Stimulated activated naive CD8-positive, alpha-beta T cell treated with anti-CD3 and anti-CD28 coated beads, Interleukin-15, amount 100 ng/mL, for 72 hours (primary cell): Measurements from ENCODE around the gene XPC.
A peak's percentile ranks its signal among the peaks of the same experiment; 100 is the strongest.
"Not testable (repeated sequence)": the region's sequence is repeated elsewhere in the genome, so short reads cannot be mapped to it uniquely, and the experiment has no call there.

Experiments used
- ATAC-seq: fragments of 150-1000 bp; cut with Tn5 transposase; 2 replicates; pipeline ENCODE4 v1.10.0; 2021; ENCODE audit warnings: mild to moderate bottlenecking, moderate library complexity
- DNase-seq, 2 donors: peaks; one replicate each; pipeline ENCODE4 v3.0.0; 2021 to 2022
- H3K27ac Mint-ChIP-seq, 2 donors: one replicate each; pipeline ENCODE4 v1.8.0; 2022; ENCODE audit warnings: mild to moderate bottlenecking in 2 of 2, mixed read lengths in 2 of 2, moderate library complexity in 2 of 2
- H3K27me3 Mint-ChIP-seq: one replicate; pipeline ENCODE4 v1.8.0; 2022; ENCODE audit warnings: mixed read lengths
- H3K4me1 Mint-ChIP-seq: one replicate; pipeline ENCODE4 v1.8.0; 2022; ENCODE audit warnings: mild to moderate bottlenecking, mixed read lengths
- H3K4me3 Mint-ChIP-seq, 2 donors: one replicate each; pipeline ENCODE4 v1.8.0; 2022; ENCODE audit warnings: mild to moderate bottlenecking in 2 of 2, mixed read lengths in 2 of 2, moderate library complexity in 1 of 2
- H3K9me3 Mint-ChIP-seq, 2 donors: one replicate each; pipeline ENCODE4 v1.8.0; 2022; ENCODE audit warnings: mixed read lengths in 2 of 2

The XPC gene

GRCh38 chr3:14178247-14179113 is at the start of gene XPC, which contains the start of gene LSM3:
TSS of gene XPC (minus strand) at chr3:14178601. CDS start at chr3:14178568, 33 bp downstream.
TSS of gene LSM3 (plus strand) at chr3:14178817. CDS start at chr3:14178861, 44 bp downstream.
- Mint-ChIP-seq H3K27me3 (no peaks in the 10 kb centered on the region), H3K27ac (peak within 1 kb of the TSS; percentile 99 to 100), H3K9me3 (no peaks in the 10 kb centered on the region), H3K4me1 (peaks cover 73% of the 10 kb centered on the region), H3K4me3 (peak within 1 kb of the TSS; percentile 97 to 100)
- peak; percentile 92 for ATAC-seq
- DNase-seq: peak; percentile 98

DNA sequence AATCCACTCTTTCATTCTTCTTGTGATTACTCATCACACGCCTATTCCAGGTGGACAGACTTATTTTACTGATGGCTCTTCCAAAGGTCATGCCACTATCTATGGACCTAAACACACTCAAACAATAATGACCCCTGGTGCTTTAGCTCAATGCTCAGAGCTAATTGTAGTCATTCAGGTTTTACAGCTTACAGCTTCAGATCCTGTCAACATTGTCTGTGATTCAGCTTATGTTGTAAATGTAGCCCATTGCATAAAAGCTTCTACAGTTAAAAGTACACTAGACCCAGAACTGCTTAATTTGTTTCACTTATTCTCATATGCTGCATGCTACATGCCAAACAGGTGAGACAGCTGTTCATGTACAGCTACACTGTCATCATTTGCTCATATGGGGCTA is 49.5 kb upstream of the XPC start:
- no peak overlapping the region for H3K4me3 Mint-ChIP-seq
- H3K4me1 Mint-ChIP-seq: peaks cover 4% of the 10 kb centered on the region
- ATAC-seq: no peak
- H3K27ac Mint-ChIP-seq: no peak overlapping the region
- peaks cover 0 to 4% of the 10 kb centered on the region in 2 donors for H3K9me3 Mint-ChIP-seq
- DNase-seq: no peak
- peaks cover 38% of the 10 kb centered on the region for H3K27me3 Mint-ChIP-seq

DNA sequence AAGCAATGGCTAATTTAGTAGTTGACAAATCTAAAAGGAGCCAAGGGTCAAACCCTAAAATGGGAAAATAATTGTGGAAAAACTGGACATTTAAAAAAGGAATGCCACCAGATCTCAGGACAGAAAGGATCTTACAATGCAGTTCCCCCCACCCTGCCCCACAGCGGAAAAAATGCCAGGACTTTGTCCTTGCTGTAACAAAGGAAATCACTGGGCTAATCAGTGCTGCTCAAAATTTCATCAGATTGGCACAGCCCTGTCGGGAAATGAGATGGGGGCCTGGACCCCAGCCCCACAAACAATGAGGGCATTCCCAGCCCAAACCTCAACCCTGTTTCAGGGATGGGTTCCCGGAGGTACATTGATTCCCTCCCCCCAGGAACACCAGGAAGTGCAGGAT is 48.0 kb upstream of the XPC start:
- ATAC-seq, H3K4me3 Mint-ChIP-seq: not testable (repeated sequence)

DNA sequence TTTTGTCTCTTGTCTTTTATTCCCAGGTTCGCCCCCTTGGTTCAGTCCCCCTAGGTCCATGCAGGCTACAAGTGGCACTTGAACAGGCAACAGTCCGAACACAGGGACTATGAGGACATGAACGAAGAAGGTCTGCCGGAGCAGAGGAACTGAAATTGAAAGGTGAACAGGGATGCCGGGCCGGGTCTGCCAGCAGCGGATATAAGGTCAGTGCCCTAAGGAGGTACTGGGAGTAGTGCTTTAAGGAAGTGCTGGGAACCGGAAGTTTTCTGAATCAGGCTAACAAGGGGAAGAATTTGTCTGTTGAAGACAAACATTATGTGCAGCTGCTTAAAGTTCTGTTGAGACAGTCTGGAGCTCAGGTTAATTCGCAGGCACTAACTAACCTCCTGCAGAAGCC is 47.0 kb upstream of the XPC start:
- no peak overlapping the region for H3K4me3 Mint-ChIP-seq
- no peaks in the 10 kb centered on the region for H3K4me1 Mint-ChIP-seq
- H3K27me3 Mint-ChIP-seq: peaks cover 15% of the 10 kb centered on the region
- no peak overlapping the region for H3K27ac Mint-ChIP-seq
- peaks cover 11 to 17% of the 10 kb centered on the region in 2 donors for H3K9me3 Mint-ChIP-seq
- DNase-seq (no peak), ATAC-seq (no peak)

More for the DNA sequence above, 48.0 kb upstream of the XPC start:
- not testable (repeated sequence) for H3K4me1 Mint-ChIP-seq, DNase-seq, H3K27ac Mint-ChIP-seq
- peaks cover 11% of the 10 kb centered on the region in 2 donors for H3K9me3 Mint-ChIP-seq
- H3K27me3 Mint-ChIP-seq: peaks cover 23% of the 10 kb centered on the region

- Mint-ChIP-seq H3K27me3 (peaks cover 15% of the 10 kb centered on the region), H3K4me1 (no peaks in the 10 kb centered on the region), H3K4me3 (no peak overlapping the region), H3K27ac (no peak overlapping the region), H3K9me3 (peaks cover 15 to 17% of the 10 kb centered on the region in 2 donors)
- DNase-seq: no peak
- no peak for ATAC-seq
These were observed 46.5 kb upstream of the XPC start for GRCh38 chr3:14224895-14225294.

GRCh38 chr3:14223595-14223994 is 45.2 kb upstream of the XPC start:
- DNase-seq: no peak
- H3K27me3 Mint-ChIP-seq: peaks cover 15% of the 10 kb centered on the region

GRCh38 chr3:14222900-14223594 is 44.6 kb upstream of the XPC start:
- ATAC-seq (no peak), DNase-seq (no peak)
- H3K9me3 Mint-ChIP-seq: peaks cover 17 to 18% of the 10 kb centered on the region in 2 donors
- no peak overlapping the region for H3K27ac Mint-ChIP-seq
- H3K27me3 Mint-ChIP-seq: peaks cover 15% of the 10 kb centered on the region
- H3K4me1 Mint-ChIP-seq: no peaks in the 10 kb centered on the region
- H3K4me3 Mint-ChIP-seq: no peak overlapping the region

More at GRCh38 chr3:14223595-14223994, 45.2 kb upstream of the XPC start:
- H3K4me3 Mint-ChIP-seq: no peak overlapping the region
- peaks cover 17 to 18% of the 10 kb centered on the region in 2 donors for H3K9me3 Mint-ChIP-seq
- no peaks in the 10 kb centered on the region for H3K4me1 Mint-ChIP-seq
- ATAC-seq: no peak
- H3K27ac Mint-ChIP-seq: no peak overlapping the region

DNA sequence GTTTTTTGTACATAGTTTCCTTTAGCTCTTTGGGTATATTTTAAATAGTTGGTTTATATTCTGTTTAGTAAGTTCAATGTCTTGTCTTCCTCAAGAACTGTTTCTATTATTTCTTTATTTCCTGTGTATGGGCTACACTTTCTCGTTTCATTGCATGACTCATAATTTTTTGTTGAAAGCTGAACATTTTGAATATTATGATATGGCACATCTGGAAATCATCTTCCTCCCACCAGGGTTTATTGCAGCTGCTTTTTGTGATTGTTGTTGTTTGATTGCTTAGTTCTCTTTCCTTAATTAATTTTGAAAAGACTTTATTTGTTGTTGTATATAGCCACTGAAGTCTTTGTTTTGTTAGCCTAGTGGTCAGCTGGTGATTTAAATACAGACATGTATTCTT is 44.1 kb upstream of the XPC start:
- Mint-ChIP-seq H3K27me3 (peaks cover 15% of the 10 kb centered on the region), H3K27ac (no peak overlapping the region), H3K4me1 (no peaks in the 10 kb centered on the region), H3K9me3 (peaks cover 17 to 18% of the 10 kb centered on the region in 2 donors), H3K4me3 (no peak overlapping the region)
- ATAC-seq (no peak), DNase-seq (no peak)

GRCh38 chr3:14221902-14222301 is 43.5 kb upstream of the XPC start:
- Mint-ChIP-seq H3K27ac (no peak overlapping the region), H3K4me3 (no peak overlapping the region), H3K9me3 (peaks cover 17 to 18% of the 10 kb centered on the region in 2 donors), H3K27me3 (peaks cover 15% of the 10 kb centered on the region), H3K4me1 (no peaks in the 10 kb centered on the region)
- no peak for ATAC-seq
- DNase-seq: no peak

DNA sequence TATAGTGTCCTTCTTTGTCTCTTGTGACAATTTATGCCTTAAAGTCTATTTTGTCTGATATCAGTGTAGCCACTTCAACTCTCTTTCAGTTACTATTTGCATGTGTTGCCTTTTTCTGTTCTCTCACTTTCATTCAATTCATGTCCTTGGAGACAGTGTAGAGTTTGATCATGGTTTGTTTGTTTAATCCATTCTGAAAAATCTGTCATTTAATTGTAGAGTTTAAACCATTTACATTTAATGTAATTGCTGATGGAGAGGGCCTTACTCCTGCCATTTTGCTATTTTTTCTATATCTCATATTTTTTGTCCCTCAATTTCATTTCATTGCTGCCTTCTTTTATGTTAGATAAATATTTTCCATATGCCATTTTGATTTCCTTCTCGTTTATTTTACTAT is 42.5 kb upstream of the XPC start:
- Mint-ChIP-seq H3K9me3 (peaks cover 17 to 18% of the 10 kb centered on the region in 2 donors), H3K27ac (no peak overlapping the region), H3K4me3 (no peak overlapping the region), H3K27me3 (peaks cover 15% of the 10 kb centered on the region), H3K4me1 (no peaks in the 10 kb centered on the region)
- ATAC-seq (no peak), DNase-seq (no peak)

- no peaks in the 10 kb centered on the region for H3K27me3 Mint-ChIP-seq
- ATAC-seq (no peak), DNase-seq (no peak)
- no peak overlapping the region for H3K27ac Mint-ChIP-seq
- H3K9me3 Mint-ChIP-seq: peaks cover 17 to 18% of the 10 kb centered on the region in 2 donors
- no peak overlapping the region for H3K4me3 Mint-ChIP-seq
- no peaks in the 10 kb centered on the region for H3K4me1 Mint-ChIP-seq
These were observed 40.0 kb upstream of the XPC start for GRCh38 chr3:14218355-14218754.

GRCh38 chr3:14216257-14217048 is 38.1 kb upstream of the XPC start:
- DNase-seq: peak in 1 of 2 donors; percentile 20
- no peaks in the 10 kb centered on the region for H3K4me1 Mint-ChIP-seq
- peak overlapping the region in 1 of 2 donors; percentile 7 for H3K27ac Mint-ChIP-seq
- no peaks in the 10 kb centered on the region for H3K27me3 Mint-ChIP-seq
- H3K9me3 Mint-ChIP-seq: peaks cover 6 to 7% of the 10 kb centered on the region in 2 donors
- H3K4me3 Mint-ChIP-seq: peak overlapping the region in 1 of 2 donors; percentile 9
- ATAC-seq: peak; percentile 66

GRCh38 chr3:14214764-14215163 is 36.4 kb upstream of the XPC start:
- Mint-ChIP-seq H3K27ac (no peak overlapping the region), H3K4me3 (no peak overlapping the region), H3K9me3 (peaks cover 0 to 2% of the 10 kb centered on the region in 2 donors), H3K27me3 (no peaks in the 10 kb centered on the region), H3K4me1 (no peaks in the 10 kb centered on the region)
- no peak for ATAC-seq
- DNase-seq: no peak

DNA sequence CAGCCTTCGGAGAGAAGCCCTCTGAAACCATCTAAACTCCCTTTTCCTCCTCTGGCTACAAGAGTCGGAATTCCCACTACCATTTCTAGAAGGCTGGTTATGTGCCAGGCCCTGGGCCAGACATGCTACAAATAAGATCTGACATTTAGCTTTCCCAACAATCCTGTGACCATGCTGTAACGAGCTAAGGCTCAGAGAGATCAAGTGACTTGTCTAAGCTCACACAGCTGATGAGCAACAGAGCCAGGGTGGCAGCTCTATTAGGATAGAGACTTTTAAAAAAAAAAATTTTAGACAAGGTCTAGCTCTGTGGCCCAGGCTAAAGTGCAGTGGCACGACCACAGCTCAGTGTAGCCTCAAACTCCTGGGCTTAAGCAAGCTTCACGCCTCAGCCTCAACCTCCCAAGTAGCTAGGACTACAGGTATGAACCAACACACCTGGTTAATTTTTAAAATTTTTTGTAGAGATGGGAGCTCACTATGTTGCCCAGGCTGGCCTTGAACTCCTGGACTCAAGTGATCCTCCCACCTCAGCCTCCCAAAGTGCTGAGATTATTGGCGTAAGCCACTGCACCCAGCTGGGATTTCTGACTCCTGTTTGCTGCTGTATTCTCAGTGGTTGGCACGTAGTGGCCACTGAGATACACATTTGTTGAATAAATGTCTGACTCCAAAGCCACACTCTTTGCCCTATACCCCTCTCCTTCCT is 34.8 kb upstream of the XPC start:
- Mint-ChIP-seq H3K4me3 (no peak overlapping the region), H3K9me3 (no peaks in the 10 kb centered on the region), H3K27ac (no peak overlapping the region), H3K4me1 (no peaks in the 10 kb centered on the region), H3K27me3 (no peaks in the 10 kb centered on the region)
- DNase-seq (no peak), ATAC-seq (no peak)

DNA sequence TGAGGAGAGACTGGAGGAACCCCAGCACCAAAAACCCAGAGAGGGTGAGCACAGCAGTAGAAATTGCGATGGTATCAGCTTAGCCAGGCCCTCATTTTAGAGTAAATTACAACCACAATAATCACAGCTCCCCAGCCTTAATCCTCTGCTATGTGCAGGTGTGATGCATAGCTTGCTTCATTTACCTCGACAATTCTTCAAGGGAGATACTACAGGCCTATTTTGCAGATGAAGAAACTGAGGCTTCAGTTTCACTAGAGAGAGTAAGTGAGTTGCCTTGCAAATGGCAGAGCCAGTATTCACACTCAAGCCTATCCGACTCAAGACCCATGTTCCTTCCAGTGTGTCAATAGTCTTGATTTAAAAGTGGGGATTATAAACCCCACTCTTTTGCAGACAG is 33.6 kb upstream of the XPC start:
- Mint-ChIP-seq H3K4me3 (no peak overlapping the region), H3K27me3 (no peaks in the 10 kb centered on the region), H3K9me3 (no peaks in the 10 kb centered on the region), H3K4me1 (no peaks in the 10 kb centered on the region), H3K27ac (no peak overlapping the region)
- ATAC-seq (no peak), DNase-seq (no peak)
